Measurements from ENCODE around the gene SLIT1. TPM values are rescaled to one million over a fixed set of nuclear protein-coding genes. Genes with fewer than 3 reads are reported as not detected.

SLIT1 gene
- total RNA-seq, 1 donor from 2014 or later = 55.7 TPM

GRCh38 chr10:97076781-97077180 is 109.0 kb downstream of the SLIT1 start:
- H3K36me3 Mint-ChIP-seq = no peaks in the 10 kb centered on the region
- TF ChIP-seq CTCF (conservative IDR thresholded peaks at IDR 0.05) = no peak
- no peak overlapping the region for H3K4me3 Mint-ChIP-seq
- no peaks in the 10 kb centered on the region for H3K9me3 Mint-ChIP-seq
- no peak overlapping the region for H3K27ac Mint-ChIP-seq
- H3K4me1 Mint-ChIP-seq (ENCODE audit: unreplicated experiment) = peaks cover 13% of the 10 kb centered on the region
- peaks cover 31% of the 10 kb centered on the region for H3K27me3 Mint-ChIP-seq
- no peak for DNase-seq (ENCODE audit: extremely low spot score, unreplicated experiment)

- DNase-seq (ENCODE audit: extremely low spot score, unreplicated experiment) = no peak
- TF ChIP-seq CTCF (conservative IDR thresholded peaks at IDR 0.05) = no peak
- H3K36me3 Mint-ChIP-seq = no peaks in the 10 kb centered on the region
- H3K27me3 Mint-ChIP-seq = peaks cover 31% of the 10 kb centered on the region
- H3K9me3 Mint-ChIP-seq = no peaks in the 10 kb centered on the region
- no peak overlapping the region for H3K27ac Mint-ChIP-seq
- no peak overlapping the region for H3K4me3 Mint-ChIP-seq
- peaks cover 13% of the 10 kb centered on the region for H3K4me1 Mint-ChIP-seq (ENCODE audit: unreplicated experiment)
Observed at GRCh38 chr10:97075961-97076525, 109.7 kb downstream of the SLIT1 start.

GRCh38 chr10:97075421-97075820 is 110.3 kb downstream of the SLIT1 start:
- H3K9me3 Mint-ChIP-seq = no peaks in the 10 kb centered on the region
- peaks cover 31% of the 10 kb centered on the region for H3K27me3 Mint-ChIP-seq
- no peak for DNase-seq (ENCODE audit: extremely low spot score, unreplicated experiment)
- no peaks in the 10 kb centered on the region for H3K36me3 Mint-ChIP-seq
- peaks cover 13% of the 10 kb centered on the region for H3K4me1 Mint-ChIP-seq (ENCODE audit: unreplicated experiment)
- no peak for TF ChIP-seq CTCF (conservative IDR thresholded peaks at IDR 0.05)
- H3K27ac Mint-ChIP-seq = no peak overlapping the region
- no peak overlapping the region for H3K4me3 Mint-ChIP-seq

GRCh38 chr10:97074256-97075145 is 111.3 kb downstream of the SLIT1 start:
- Mint-ChIP-seq H3K9me3 (no peaks in the 10 kb centered on the region), H3K36me3 (no peaks in the 10 kb centered on the region), H3K27ac (no peak overlapping the region), H3K4me1 (ENCODE audit: unreplicated experiment) (peaks cover 13% of the 10 kb centered on the region), H3K4me3 (no peak overlapping the region), H3K27me3 (peaks cover 25% of the 10 kb centered on the region)
- no peak for TF ChIP-seq CTCF (conservative IDR thresholded peaks at IDR 0.05)
- DNase-seq (ENCODE audit: extremely low spot score, unreplicated experiment) = no peak

GRCh38 chr10:97072851-97073665 is 112.7 kb downstream of the SLIT1 start:
- Mint-ChIP-seq H3K4me1 (ENCODE audit: unreplicated experiment) (peaks cover 19% of the 10 kb centered on the region), H3K36me3 (no peaks in the 10 kb centered on the region), H3K9me3 (no peaks in the 10 kb centered on the region), H3K27ac (no peak overlapping the region), H3K4me3 (no peak overlapping the region), H3K27me3 (peaks cover 35% of the 10 kb centered on the region)
- peak; percentile 97 for TF ChIP-seq CTCF (conservative IDR thresholded peaks at IDR 0.05)
- DNase-seq (ENCODE audit: extremely low spot score, unreplicated experiment) = peak; percentile 89
